ENCODE results near the gene CMTM8.

DNA sequence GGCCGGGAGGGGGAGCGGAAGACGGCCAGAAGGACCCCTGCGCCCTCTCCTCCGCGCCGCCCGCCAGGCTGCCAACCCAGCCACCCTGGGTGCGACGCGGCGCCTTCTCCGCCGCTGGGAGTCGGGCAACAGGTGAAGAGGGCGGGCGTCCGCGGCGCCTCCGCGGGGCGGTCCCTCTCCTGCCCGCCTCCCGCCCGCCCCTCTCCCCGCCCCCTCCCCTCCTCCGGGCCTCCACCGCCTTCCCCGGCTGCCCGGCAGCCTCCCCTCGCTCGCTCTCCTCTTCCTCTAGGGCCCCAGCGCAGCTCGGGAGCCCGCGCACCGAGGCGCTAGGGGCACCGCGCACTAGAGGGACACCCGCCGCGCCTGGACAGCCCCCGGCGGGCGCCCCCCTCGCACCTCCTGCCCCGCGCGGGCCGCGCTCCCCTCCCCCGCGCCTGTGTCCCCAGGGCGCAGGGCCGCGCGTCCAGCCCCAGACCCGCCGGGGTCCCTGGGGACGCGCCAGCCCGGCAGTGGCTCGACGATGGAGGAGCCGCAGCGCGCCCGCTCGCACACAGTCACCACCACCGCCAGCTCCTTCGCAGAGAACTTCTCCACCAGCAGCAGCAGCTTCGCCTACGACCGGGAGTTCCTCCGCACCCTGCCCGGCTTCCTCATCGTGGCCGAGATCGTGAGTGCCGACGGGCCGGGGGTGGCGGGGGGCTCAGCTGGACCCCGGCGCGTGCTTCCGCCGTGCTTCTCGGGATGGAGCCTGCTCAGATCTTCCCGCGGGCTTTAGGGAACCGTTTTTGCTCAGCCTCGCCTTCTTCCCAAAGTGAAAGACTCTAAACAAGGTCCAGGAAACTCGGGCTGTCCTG, at the start of gene CMTM8:
- TF ChIP-seq GATA3 (IDR thresholded peaks at IDR 0.05; ENCODE audit: low read depth, low read length) (no peak), GATA2 (IDR thresholded peaks at IDR 0.05; ENCODE audit: low read depth, low read length) (no peak)
